ENCODE data around the gene SLC35F5. TPM values are rescaled to one million over a fixed set of nuclear protein-coding genes. Genes with fewer than 3 reads are reported as not detected.

The SLC35F5 gene
- total RNA-seq, 1 experiment from 2014 or later: 14.3 TPM

GRCh38 chr2:113679457-113679856 lies 77.0 kb downstream of the SLC35F5 start:
- H3K27me3 ChIP-seq (ENCODE audit: insufficient read depth, low read length): no peaks in the 10 kb centered on the region
- BruUV-seq (replicated peaks): no TSS peak
- CTCF ChIA-PET: no interaction called here
- H3K9ac ChIP-seq (ENCODE audit: low read length): no peak overlapping the region
- RAD21 ChIA-PET (ENCODE audit: low non-redundant PET in 1 of 2, low total read pairs in 2 of 2, uncharacterized antibody in 2 of 2, unreplicated experiment in 2 of 2): no interaction called here
- no peaks in the 10 kb centered on the region for H3K9me3 ChIP-seq (ENCODE audit: control insufficient read depth in 1 of 2, insufficient read depth in 1 of 2, low read depth in 1 of 2, low read length in 2 of 2)
- no peak for ATAC-seq
- H4K20me1 ChIP-seq (ENCODE audit: insufficient read depth): no peaks in the 10 kb centered on the region
- POLR2A ChIA-PET: no interaction called here
- TF ChIP-seq CBX3 (IDR thresholded peaks at IDR 0.05; ENCODE audit: low read depth) (no peak), EZH2 (IDR thresholded peaks at IDR 0.05) (no peak), SIN3A (IDR thresholded peaks at IDR 0.05; ENCODE audit: low read depth) (no peak)
- no peak overlapping the region for H3K4me2 ChIP-seq (ENCODE audit: low read length)
- H3K9me2 ChIP-seq (ENCODE audit: insufficient read depth): no peaks in the 10 kb centered on the region
- no peaks in the 10 kb centered on the region for H3K4me1 ChIP-seq (ENCODE audit: control insufficient read depth in 1 of 2, insufficient read depth in 2 of 2, low read length in 2 of 2)
- DNase-seq (ENCODE audit: low read depth, low spot score): no peak
- no peaks in the 10 kb centered on the region for H3K79me2 ChIP-seq (ENCODE audit: insufficient read depth, low read length)
- no peaks in the 10 kb centered on the region for H3K36me3 ChIP-seq (ENCODE audit: control insufficient read depth in 1 of 2, insufficient read depth in 2 of 2, low read length in 2 of 2)
- no peak overlapping the region for H2AFZ ChIP-seq (ENCODE audit: low read depth, low read length, poor library complexity, severe bottlenecking)
- intact Hi-C loops (cut with micrococcal nuclease): no loop called here
- H3K27ac ChIP-seq (ENCODE audit: low read depth, low read length): no peak overlapping the region
- no peak overlapping the region for H3K4me3 ChIP-seq (replicated peaks in 1 of 2; ENCODE audit: low read depth in 1 of 2, low read length in 2 of 2)

GRCh38 chr2:113677330-113677729 lies 79.1 kb downstream of the SLC35F5 start:
- Histone ChIP-seq H3K9me2 (ENCODE audit: insufficient read depth) (no peaks in the 10 kb centered on the region), H3K4me1 (ENCODE audit: control insufficient read depth in 1 of 2, insufficient read depth in 2 of 2, low read length in 2 of 2) (no peaks in the 10 kb centered on the region), H2AFZ (ENCODE audit: low read depth, low read length, poor library complexity, severe bottlenecking) (no peak overlapping the region), H3K4me2 (ENCODE audit: low read length) (no peak overlapping the region), H3K27ac (ENCODE audit: low read depth, low read length) (no peak overlapping the region), H3K36me3 (ENCODE audit: control insufficient read depth in 1 of 2, insufficient read depth in 2 of 2, low read length in 2 of 2) (no peaks in the 10 kb centered on the region), H3K79me2 (ENCODE audit: insufficient read depth, low read length) (no peaks in the 10 kb centered on the region), H3K4me3 (replicated peaks in 1 of 2; ENCODE audit: low read depth in 1 of 2, low read length in 2 of 2) (no peak overlapping the region), H3K9ac (ENCODE audit: low read length) (no peak overlapping the region), H3K27me3 (ENCODE audit: insufficient read depth, low read length) (no peaks in the 10 kb centered on the region), H3K9me3 (ENCODE audit: control insufficient read depth in 1 of 2, insufficient read depth in 1 of 2, low read depth in 1 of 2, low read length in 2 of 2) (no peaks in the 10 kb centered on the region), H4K20me1 (ENCODE audit: insufficient read depth) (no peaks in the 10 kb centered on the region)
- no peak for DNase-seq (ENCODE audit: low read depth, low spot score)
- BruUV-seq (replicated peaks): no TSS peak
- no peak for ATAC-seq
- RAD21 ChIA-PET (ENCODE audit: low non-redundant PET in 1 of 2, low total read pairs in 2 of 2, uncharacterized antibody in 2 of 2, unreplicated experiment in 2 of 2): no interaction called here
- POLR2A ChIA-PET: no interaction called here
- intact Hi-C loops (cut with micrococcal nuclease): no loop called here
- CTCF ChIA-PET: no interaction called here
- TF ChIP-seq ZBTB33 (IDR thresholded peaks at IDR 0.05; ENCODE audit: extremely low read depth, insufficient replicate concordance, low read length) (no peak), SIN3A (IDR thresholded peaks at IDR 0.05; ENCODE audit: low read depth) (no peak), RAD21 (IDR thresholded peaks at IDR 0.05; ENCODE audit: low read depth) (no peak), FOSL1 (IDR thresholded peaks at IDR 0.05; ENCODE audit: low read depth) (no peak), SRF (IDR thresholded peaks at IDR 0.05; ENCODE audit: low read depth) (no peak), CBX3 (IDR thresholded peaks at IDR 0.05; ENCODE audit: low read depth) (no peak), EGR1 (IDR thresholded peaks at IDR 0.05; ENCODE audit: low read depth) (no peak), REST (IDR thresholded peaks at IDR 0.05; ENCODE audit: low read depth) (no peak), CTCF (IDR thresholded peaks at IDR 0.05 in 2 of 3, conservative IDR thresholded peaks at IDR 0.05 in 1 of 3; ENCODE audit: borderline replicate concordance in 1 of 3, insufficient read depth in 1 of 3, low read depth in 2 of 3, low read length in 2 of 3) (no peak), MAX (IDR thresholded peaks at IDR 0.05) (no peak), YY1 (IDR thresholded peaks at IDR 0.05; ENCODE audit: extremely low read depth, insufficient replicate concordance, low read depth, low read length) (no peak), ATF3 (IDR thresholded peaks at IDR 0.05) (no peak), EZH2 (IDR thresholded peaks at IDR 0.05) (no peak)
